ENCODE results near the gene ADAMTS17.

Gene ADAMTS17

GRCh38 chr15:100341750-100342560 lies at the start of gene ADAMTS17:
Gene ADAMTS17, minus strand, starts transcription at chr15:100341975. Its CDS starts 76 bp downstream, at chr15:100341899.
- TF ChIP-seq CTCF (conservative IDR thresholded peaks at IDR 0.05; ENCODE audit: control insufficient read depth, insufficient read depth, low read depth, low read length) = peak; percentile 63
- peak; percentile 89 for DNase-seq (ENCODE audit: low read depth)
- peak within 1 kb of the TSS; percentile 36 for H3K4me3 ChIP-seq (ENCODE audit: control insufficient read depth, low read depth, low read length)

- H3K4me3 ChIP-seq (ENCODE audit: control insufficient read depth, low read depth, low read length) = no peak overlapping the region
- no peak for DNase-seq (ENCODE audit: low read depth)
- TF ChIP-seq CTCF (conservative IDR thresholded peaks at IDR 0.05; ENCODE audit: control insufficient read depth, insufficient read depth, low read depth, low read length) = no peak
These were observed 43.7 kb upstream of the ADAMTS17 start for GRCh38 chr15:100385300-100386050.

GRCh38 chr15:100384108-100384410 lies 42.3 kb upstream of the ADAMTS17 start:
- TF ChIP-seq CTCF (conservative IDR thresholded peaks at IDR 0.05; ENCODE audit: control insufficient read depth, insufficient read depth, low read depth, low read length) = no peak
- no peak overlapping the region for H3K4me3 ChIP-seq (ENCODE audit: control insufficient read depth, low read depth, low read length)
- no peak for DNase-seq (ENCODE audit: low read depth)

GRCh38 chr15:100383302-100384107 lies 41.7 kb upstream of the ADAMTS17 start:
- peak; percentile 24 for TF ChIP-seq CTCF (conservative IDR thresholded peaks at IDR 0.05; ENCODE audit: control insufficient read depth, insufficient read depth, low read depth, low read length)
- no peak overlapping the region for H3K4me3 ChIP-seq (ENCODE audit: control insufficient read depth, low read depth, low read length)
- DNase-seq (ENCODE audit: low read depth) = peak; percentile 8

- DNase-seq (ENCODE audit: low read depth) = no peak
- TF ChIP-seq CTCF (conservative IDR thresholded peaks at IDR 0.05; ENCODE audit: control insufficient read depth, insufficient read depth, low read depth, low read length) = no peak
- no peak overlapping the region for H3K4me3 ChIP-seq (ENCODE audit: control insufficient read depth, low read depth, low read length)
These were observed 32.2 kb upstream of the ADAMTS17 start for GRCh38 chr15:100373942-100374341.

- TF ChIP-seq CTCF (conservative IDR thresholded peaks at IDR 0.05; ENCODE audit: control insufficient read depth, insufficient read depth, low read depth, low read length) = no peak
- no peak for DNase-seq (ENCODE audit: low read depth)
- H3K4me3 ChIP-seq (ENCODE audit: control insufficient read depth, low read depth, low read length) = no peak overlapping the region
These were observed 31.5 kb upstream of the ADAMTS17 start for GRCh38 chr15:100373120-100373896.

Measured in fibroblast of mammary gland (primary cell).